GM12891 (cell line): ENCODE results near the gene MOSMO.
"Not testable (repeated sequence)": the region's sequence is repeated elsewhere in the genome, so short reads cannot be mapped to it uniquely, and the experiment has no call there.

Experiments
- DNase-seq: peaks from one replicate; pipeline ENCODE4 v3.0.0; 2011; ENCODE audit warnings: low spot score; ENCODE audit not compliant: insufficient read length
- FAIRE-seq: peaks from 2 replicates; lab custom pipeline; 2011; peaks lifted over from hg19 to GRCh38; lab: Jason Lieb, UNC
- PAX5 ChIP-seq: IDR thresholded peaks from 2 replicates; pipeline ENCODE4 v1.6.1; 2011; ENCODE audit warnings: low read length, moderate library complexity, mild to moderate bottlenecking; ENCODE audit not compliant: insufficient read depth, severe bottlenecking
- POLR2A ChIP-seq: IDR thresholded peaks from 2 replicates; pipeline ENCODE4 v1.6.1; 2011; ENCODE audit warnings: low read depth, low read length, control low read depth
- POLR2AphosphoS5 ChIP-seq: IDR thresholded peaks from 2 replicates; pipeline ENCODE4 v1.6.1; 2011; ENCODE audit warnings: low read depth, low read length, control low read depth
- POU2F2 ChIP-seq: IDR thresholded peaks from 2 replicates; pipeline ENCODE4 v1.6.1; 2011; ENCODE audit warnings: low read depth, mild to moderate bottlenecking, control low read depth, low read length, moderate library complexity
- SPI1 ChIP-seq: IDR thresholded peaks from 2 replicates; pipeline ENCODE4 v1.6.1; 2011; ENCODE audit warnings: low read depth, low read length, control low read depth
- TAF1 ChIP-seq: IDR thresholded peaks from 2 replicates; pipeline ENCODE4 v1.6.1; 2011; ENCODE audit warnings: low read depth, low read length, control low read depth

Gene MOSMO

DNA sequence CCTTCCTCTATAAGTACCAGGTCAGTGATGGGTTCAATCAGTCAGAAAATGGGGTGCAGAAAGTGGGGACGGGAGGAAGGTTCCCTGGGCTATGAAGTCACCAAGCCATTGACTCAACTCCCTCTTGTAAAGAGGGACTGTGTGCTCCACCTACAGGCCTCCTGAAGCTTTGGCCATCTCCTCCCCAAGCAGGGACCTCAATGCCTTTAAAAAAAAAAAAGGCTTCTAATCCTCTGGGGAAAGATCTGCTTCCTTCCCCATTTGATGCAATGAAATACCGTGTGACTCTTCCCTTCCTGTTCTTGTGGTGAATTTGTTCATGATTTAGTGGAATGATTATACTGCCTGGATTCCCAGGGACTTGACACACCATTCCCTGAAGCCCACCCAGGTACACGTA lies 115.2 kb downstream of the MOSMO start:
- DNase-seq (no peak), FAIRE-seq (no peak)
- no peak for TF ChIP-seq POU2F2
- no peak for TF ChIP-seq POLR2A
- no peak for TF ChIP-seq POLR2AphosphoS5
- no peak for TF ChIP-seq PAX5
- no peak for TF ChIP-seq TAF1
- no peak for TF ChIP-seq SPI1

DNA sequence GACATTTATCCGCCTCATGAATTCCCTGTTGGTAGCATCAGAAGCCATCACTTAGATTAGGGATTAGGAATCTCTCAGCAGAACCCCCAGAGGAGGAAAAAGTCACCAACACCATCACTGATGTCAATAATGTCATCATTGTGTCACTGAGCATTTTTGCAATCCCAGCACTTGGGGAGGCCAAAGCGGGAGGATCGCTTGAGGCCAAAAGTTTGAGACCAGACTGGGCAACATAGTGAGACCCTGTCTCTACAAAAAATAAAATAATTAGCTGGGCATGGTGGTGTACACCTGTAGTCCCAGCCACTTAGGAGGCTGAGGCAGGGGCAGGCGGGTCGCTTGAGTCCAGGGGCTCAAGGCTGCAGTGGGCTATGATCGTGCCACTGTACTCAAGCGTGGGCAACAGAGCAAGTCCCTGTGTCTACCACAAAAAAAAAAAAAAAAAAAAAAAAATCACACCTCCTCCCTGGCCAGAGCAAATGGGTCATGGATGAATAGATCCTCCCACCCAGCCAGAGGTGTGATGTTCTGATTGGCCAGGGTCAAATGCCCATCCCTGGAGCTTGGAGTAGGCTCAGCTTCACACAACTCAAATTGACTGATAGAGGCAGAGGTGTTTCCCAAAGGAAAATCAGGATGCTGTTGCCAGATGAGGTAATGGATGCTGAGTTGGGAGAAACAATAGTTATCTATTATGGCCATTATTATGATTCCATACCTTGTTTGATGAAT lies 116.0 kb downstream of the MOSMO start:
- no peak for FAIRE-seq
- DNase-seq = no peak
- TF ChIP-seq TAF1 (no peak), SPI1 (no peak)

DNA sequence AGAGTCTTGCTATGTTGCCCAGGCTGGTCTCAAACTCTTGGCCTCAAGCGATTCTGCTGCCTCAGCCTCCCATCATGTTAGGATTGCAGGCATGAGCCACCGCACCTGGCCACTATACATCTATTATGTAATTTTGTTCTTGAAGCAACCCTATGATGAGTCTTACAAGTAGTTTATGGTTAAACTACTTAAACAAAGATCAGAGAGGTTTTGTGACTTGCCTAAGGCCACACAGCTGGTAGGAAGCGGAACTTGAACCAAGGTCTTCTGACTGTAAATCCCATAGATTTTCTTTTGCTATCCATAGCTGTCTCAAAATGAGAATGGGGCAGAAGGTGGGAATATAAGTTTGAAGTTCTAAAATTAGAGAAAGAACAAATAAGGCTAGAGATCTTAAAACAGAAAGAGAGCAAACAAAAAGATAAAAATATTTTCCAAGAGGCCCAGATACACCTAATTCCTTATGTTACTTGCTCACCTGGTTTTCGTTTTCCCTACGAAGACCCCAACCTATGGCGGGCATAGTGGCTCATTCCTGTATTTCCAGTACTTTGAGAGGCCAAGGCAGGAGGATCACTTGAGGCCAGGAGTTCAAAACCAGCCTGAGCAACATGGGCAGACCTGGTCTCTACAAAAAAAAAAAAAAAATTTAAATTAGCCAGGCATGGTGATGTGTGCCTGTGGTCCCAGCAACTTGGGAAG lies 116.8 kb downstream of the MOSMO start:
- no peak for DNase-seq
- no peak for FAIRE-seq
- TF ChIP-seq POU2F2 (no peak), SPI1 (no peak), PAX5 (no peak), POLR2A (no peak), POLR2AphosphoS5 (no peak), TAF1 (no peak)

DNA sequence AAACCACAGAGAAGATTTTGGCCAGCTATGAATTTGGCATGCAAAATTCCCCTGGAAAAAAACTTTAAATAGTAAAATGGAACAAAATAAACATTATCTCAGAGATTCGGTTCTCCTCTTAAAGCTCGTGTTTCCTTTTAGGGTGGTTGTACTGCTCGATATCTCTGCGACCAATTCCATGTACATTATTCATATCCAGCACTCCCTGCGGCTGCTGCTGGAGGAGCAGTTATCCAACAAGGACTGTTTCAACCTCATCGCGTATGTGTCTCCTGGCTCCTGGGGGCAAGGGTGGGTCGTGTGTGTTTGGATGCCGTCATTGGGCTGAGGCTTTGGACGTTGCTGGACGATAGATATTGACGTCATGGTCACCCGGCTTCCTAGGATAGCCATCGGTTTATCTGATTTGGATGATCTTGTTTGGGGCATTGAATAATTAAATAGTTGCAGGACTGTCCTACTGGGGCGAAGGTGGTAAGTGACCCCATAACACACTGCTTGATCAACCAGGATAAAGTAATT lies 118.2 kb downstream of the MOSMO start:
- no peak for TF ChIP-seq POLR2A
- no peak for TF ChIP-seq TAF1
- no peak for TF ChIP-seq POU2F2
- TF ChIP-seq PAX5 = no peak
- TF ChIP-seq POLR2AphosphoS5 = no peak
- TF ChIP-seq SPI1 = no peak
- FAIRE-seq (no peak), DNase-seq (no peak)

DNA sequence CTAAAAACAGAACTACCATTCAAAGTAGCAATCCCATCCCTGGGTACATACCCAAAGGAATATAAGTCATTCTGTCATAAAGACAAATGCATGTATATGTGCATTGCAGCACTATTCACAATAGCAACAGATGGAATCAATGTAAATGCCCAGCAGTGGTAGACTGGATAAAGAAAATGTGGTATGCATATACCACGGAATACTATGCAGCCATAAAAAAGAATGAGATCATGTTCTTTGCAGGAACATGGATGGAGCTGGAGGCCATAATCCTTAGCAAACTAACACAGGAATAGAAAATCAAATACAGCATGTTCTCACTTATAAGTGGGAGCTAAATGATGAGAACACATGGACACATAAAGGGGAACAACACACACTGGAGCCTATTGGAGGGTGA lies 120.6 kb downstream of the MOSMO start:
- not testable (repeated sequence) for FAIRE-seq

DNA sequence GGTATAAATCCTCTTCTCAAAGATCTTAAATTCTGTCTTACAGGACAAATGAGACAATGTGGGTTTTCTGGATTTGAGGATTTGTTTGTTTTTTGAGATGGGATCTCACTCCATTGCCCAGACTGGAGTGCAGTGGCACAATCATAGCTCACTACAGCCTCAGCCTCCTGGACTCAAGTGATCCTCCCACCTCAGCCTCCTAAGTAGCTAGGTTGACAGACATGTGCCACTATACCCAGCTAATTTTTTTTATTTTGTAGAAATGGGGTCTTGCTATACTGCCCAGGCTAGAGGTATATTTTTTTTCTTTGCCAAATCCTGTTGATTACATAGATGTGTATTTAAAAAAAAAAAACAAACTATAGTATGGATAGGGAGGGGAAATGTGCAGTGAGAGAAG lies 122.6 kb downstream of the MOSMO start:
- FAIRE-seq = no peak
- no peak for TF ChIP-seq POLR2A
- no peak for TF ChIP-seq TAF1
- no peak for TF ChIP-seq SPI1
- no peak for TF ChIP-seq POLR2AphosphoS5
- no peak for TF ChIP-seq POU2F2
- TF ChIP-seq PAX5 = no peak
- no peak for DNase-seq

More for the DNA sequence above, 120.6 kb downstream of the MOSMO start:
- not testable (repeated sequence) for DNase-seq

DNA sequence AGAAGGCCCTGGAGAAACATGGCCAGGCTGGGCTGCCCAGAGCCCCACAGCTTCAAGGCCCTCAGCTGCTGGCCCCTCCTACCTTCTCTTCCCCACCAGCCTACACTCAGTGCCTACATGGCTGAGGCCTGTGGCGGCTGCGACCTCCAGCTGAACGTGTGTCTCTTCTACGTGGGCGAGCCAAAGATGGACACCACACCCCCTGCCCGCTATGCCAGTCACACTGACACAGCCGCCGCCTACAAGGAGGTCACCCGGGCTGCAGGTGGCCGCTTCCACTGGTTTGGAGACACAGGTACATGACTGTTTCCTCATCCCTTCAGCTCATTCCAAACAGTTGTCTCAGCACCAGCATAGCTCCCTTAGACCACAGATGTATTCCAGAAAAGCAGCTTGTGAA lies 124.9 kb downstream of the MOSMO start:
- DNase-seq (no peak), FAIRE-seq (no peak)
- TF ChIP-seq POLR2A (no peak), SPI1 (no peak), PAX5 (no peak), POLR2AphosphoS5 (no peak), POU2F2 (no peak), TAF1 (no peak)
